ENCODE data around the gene ATXN3.
"Not testable (repeated sequence)": the region's sequence is repeated elsewhere in the genome, so short reads cannot be mapped to it uniquely, and the experiment has no call there.

ATXN3 gene

GRCh38 chr14:92058006-92058917 lies 48.1 kb downstream of the ATXN3 start:
- no peak for FAIRE-seq

DNA sequence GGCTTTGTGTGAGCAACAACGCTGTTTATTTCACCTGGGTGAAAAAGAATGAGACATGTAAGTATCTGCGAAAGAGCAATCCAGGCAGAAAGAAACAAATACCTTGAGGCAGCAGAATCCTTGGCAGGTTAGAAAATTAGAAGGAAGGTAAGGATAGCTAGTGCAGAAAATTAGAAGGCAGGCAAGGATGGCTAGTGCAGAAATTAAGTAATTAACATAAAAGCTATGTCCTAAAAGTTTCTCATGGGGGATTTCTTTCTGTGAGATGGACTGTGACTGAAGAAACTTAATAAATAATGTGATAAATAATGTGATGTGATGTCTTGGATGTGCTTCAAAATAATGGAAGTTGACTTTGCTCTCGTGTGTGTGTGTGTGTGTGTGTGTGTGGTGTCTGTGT lies 56.6 kb downstream of the ATXN3 start:
- FAIRE-seq, result no peak

DNA sequence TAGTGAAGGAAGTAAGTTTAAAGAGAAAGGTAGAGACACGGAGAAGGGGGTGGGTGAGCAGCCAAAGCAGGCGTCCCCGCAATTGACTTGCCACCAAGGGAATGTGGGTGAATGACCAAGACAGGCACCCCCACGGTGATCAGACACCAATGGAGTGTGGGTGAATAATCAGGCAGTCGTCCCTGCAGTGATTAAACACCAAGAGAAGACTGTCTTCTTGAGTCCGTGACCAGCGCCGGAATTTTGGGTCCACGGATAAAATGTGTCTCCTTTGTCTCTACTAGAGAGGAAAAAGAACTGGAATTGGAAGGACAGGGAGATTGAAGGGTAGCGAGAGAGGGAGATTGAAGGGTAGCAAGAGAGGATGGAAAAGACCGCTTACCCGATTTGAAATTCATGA lies 57.2 kb downstream of the ATXN3 start:
- not testable (repeated sequence) for FAIRE-seq

DNA sequence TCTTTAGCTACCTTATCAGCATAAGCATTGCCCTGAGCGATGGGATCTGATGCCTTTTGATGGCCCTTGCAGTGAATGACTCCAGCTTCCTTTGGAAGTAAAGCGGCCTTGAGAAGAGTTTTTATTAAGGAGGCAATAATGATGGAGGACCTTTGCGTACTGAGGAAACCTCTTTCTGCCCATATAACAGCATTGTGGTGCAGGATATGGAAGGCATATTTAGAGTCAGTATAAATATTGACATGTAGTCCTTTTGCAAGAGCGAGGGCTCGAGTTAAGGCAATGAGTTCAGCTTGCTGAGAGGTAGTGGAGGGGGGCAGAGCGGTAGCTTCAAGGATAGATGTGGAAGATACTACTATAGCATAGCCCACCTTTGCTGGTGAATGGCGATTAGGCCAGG lies 60.5 kb downstream of the ATXN3 start:
- FAIRE-seq, result not testable (repeated sequence)

DNA sequence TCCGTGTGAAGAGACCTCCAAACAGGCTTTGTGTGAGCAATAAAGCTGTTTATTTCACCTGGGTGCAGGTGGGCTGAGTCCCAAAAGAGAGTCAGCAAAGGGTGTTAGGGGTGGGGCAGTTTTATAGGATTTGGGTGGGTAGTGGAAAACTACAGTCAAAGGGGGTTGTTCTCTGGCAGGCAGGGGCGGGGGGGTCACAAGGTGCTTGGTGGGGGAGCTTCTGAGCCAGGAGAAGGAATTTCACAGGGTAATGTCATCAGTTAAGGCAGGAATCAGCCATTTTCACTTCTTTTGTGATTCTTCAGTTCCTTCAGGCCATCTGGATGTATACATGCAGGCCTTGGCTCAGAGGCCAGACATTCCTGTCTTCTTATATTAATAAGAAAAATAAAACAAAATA lies 64.6 kb downstream of the ATXN3 start:
- not testable (repeated sequence) for FAIRE-seq

DNA sequence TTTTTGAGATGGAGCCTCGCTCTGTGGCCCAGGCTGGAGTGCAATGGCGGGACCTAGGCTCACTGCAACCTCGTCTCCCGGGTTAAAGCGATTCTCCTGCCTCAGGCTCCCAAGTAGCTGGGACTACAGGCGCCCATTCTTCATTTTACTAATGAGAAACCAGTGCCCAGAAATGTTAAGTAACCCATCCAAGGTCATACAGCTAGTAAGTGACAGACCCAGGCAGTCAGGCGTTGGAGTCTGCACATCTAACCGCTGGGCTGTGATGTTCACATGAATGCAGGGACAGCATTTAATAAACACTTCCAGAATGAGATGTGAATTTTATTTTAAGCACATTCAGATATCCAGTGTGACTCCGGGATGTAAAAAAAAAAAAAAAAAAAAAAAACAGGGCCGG lies 65.2 kb downstream of the ATXN3 start:
- FAIRE-seq, result no peak

GRCh38 chr14:92040431-92041051 lies 65.8 kb downstream of the ATXN3 start:
- FAIRE-seq, result no peak

DNA sequence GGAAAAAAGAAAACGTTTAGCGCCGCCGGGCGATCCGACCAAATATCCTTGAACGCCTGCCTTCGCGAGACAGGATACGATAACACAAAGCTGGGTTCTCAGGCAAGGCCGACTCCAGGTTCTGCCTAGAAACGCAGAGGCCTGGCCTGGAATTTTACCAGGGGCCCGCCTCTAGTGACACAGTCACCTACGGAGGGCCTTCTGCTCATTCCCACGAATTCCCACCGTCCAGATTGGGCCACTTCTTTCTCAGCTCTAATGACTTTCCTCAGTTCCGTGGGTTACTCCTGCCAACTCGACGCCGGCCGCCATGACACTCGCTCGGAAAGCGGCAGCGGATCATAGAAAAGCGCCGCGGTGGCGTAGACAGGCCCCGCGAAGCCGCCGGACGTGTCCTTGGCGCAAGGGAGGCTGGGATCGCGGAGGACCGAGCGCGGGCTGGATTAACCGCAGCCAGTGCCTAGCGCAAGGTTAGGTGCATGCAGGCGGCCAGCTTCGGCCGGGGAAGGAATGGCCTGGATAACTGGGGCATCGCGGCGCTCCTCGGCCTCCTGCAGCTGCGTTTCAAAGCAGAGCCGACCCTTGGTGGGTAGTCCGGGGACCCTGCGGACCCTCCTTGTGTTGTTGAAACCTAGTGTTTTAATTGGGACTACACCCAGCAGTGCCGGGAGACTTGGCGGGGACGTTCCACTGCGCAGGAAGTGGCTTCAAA lies 66.5 kb downstream of the ATXN3 start, which contains the start of gene TRIP11:
Gene TRIP11, minus strand, starts transcription at position 341 of the 712 bp plus-strand sequence. CDS start 374 bp downstream, outside the sequence.
- no peak for FAIRE-seq

GRCh38 chr14:92039063-92039718 lies 67.2 kb downstream of the ATXN3 start:
- FAIRE-seq, result no peak

DNA sequence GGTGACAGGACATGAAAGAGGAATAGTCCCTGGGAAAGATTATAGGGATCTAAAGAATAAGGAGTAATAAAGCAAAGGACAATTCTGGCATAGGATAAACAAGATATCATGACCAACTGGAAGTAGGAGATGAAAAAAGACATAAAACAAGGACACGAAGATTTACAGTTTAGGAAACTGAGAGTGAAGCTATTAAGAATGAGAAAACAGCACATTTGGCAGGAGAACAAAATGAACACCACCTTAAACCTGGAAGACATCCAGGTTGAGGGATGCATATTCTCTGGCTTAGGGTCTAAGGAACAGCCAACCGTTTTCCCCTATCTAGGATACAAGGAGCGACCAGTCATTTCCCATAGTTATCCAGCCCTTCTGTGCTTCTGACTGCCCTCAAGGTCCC lies 68.4 kb downstream of the ATXN3 start:
- FAIRE-seq, result no peak

DNA sequence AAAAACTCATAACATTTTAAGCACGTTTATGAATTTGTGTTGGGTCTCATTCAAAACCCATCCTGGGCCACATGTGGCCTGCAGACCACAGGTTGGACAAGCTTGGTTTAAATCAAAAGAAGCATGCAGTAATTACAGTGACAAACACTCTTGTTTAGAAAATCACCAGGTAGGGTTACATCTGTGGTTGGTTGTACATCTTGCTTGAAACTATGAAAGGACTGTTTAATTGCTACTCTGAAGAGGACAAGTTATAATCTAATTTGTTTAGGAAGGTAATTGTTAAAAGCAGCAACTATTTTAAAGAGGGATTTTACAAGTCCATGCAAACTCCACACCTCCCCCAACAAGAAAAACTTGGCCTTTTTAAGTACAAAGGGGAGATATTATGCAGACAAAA lies 70.5 kb downstream of the ATXN3 start:
- no peak for FAIRE-seq

DNA sequence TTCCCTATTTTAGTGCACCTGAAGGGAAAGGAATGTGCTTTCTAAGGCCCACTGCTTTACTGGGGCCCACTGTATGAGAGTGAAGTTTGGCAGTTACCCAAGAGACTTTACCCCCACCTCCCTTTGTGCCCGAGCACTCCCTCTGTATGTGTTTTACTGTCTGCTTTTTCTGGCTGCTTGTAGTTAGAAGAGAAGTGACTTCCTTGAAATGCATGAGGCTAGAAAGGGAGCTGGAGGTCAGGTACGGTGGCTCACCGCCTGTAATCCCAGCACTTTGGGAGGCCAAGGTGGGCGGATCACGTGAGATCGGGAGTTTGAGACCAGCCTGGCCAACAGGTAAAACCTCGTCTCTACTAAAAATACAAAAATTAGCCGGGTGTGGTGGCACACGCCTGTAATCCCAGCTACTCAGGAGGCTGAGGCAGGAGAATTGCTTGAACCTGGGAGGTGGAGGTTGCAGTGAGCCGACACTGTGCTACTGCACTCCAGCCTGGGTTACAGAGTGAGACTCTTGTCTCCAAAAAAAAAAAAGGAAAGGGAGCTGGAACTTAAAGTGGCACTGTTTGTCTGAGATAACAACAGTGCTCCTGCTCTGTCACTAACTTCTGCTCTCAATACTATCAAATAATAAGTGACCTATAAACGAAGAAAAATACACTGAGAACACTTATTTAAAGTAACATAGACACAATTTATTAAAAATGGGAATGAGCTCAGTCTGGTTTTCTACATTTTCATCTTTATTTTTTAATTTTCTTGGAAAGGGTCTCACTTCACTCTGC lies 72.3 kb downstream of the ATXN3 start:
- FAIRE-seq, result no peak

DNA sequence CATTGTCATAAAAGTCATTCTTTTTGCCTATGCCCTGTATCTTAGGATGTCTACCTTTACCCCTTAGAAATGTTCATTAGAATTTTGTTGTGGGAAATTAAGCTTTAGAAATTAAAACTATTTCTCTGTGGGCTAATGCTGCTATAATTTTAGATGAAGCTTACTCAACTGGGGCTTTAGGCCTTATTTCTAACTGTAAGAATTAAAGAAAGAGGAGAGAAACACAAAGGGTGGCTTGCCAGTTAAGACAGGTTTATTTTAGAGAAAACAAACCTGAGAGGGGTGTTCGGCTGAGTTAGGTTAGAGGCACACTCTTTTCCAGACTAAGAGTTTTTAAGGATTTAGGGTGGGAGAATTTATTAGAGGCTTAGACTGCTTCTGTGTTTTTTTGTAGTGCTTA lies 72.9 kb downstream of the ATXN3 start:
- FAIRE-seq, result no peak

GRCh38 chr14:92026548-92027190 lies 79.7 kb downstream of the ATXN3 start:
- FAIRE-seq, result no peak

DNA sequence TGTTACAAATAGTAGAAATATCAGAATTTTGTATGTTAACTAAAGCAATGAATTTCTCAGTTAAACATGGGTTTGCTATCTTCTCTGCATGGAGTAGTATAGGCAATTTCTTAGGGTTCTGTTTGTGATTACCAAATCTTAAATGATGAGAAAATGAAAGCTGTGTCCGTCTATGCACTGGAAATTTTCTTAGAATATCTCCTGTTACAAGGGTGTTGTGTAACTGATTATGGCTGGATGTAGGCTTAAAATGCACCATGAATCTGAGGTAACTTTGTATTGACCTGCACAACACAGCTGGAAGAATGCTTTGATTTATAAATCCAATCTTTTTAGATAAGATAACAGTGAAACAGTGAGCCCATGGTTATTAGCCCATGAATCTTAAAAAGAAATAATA lies 84.3 kb downstream of the ATXN3 start:
- FAIRE-seq, result no peak

- FAIRE-seq, result no peak
Measured at GRCh38 chr14:92021523-92021922, 84.9 kb downstream of the ATXN3 start.

DNA sequence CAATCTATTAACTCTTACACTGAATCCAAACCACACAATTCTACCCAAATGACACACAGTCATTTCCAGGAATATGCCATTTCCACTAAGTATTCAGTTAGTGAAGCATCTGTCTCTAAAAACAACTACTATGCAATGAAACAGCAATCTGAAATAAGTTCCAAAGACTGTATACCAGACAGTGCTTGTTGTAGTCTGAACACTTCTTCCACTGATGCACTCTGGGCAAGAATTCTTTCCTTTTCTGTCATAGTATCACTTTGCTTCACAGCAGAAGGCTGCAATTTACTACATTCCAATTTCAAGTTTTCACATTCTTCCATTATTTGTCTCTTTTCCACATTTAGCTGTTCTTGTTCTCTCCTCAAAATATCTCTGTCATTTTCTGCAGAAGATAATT lies 92.3 kb downstream of the ATXN3 start:
- FAIRE-seq, result peak; percentile 45

DNA sequence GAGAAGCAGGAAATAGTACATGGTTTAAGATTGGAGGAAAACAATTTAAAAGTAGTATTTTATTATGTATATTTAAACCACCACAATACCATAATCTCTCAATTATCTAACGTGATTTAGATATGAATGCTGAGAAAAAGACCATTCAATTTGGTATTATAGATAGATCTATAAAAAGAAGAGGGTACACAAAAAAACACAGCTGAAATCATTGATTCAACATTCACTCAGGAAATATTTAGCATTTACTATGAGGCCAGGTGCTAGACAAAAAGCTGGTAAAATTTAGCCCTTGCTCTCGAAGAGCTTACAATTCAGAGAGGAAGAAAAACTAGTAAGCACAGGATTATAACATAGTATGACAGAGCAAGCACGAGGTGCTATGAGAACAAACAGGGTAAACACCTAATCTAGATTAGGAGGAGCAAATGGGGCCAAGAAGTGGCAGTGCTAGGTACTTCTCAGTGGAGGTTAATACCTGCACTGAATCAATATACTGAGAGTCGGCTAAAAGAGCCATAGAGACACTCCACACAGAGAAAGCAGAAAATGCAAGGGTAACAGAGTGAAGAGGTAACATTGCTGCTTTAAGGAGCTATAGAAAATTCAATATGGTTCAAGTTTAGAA lies 94.1 kb downstream of the ATXN3 start:
- FAIRE-seq, result no peak

DNA sequence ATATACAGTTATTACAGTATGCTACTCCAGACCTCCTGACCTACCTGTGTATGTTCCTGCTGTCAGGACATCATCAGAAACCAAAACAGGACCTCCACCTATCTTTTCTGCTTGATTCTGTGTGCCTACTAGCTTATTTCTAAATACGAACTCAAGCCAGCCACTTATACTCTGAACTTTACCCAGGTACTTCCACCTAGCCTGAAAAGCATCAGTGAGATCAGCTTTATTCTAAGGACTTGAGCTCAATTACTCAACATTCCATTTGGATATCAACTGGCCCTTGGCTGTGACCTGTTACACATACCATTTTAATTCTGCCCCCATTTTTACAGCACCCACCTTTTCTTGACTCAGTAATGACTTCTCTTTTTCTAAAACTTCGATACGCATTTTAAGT lies 95.7 kb downstream of the ATXN3 start:
- no peak for FAIRE-seq

DNA sequence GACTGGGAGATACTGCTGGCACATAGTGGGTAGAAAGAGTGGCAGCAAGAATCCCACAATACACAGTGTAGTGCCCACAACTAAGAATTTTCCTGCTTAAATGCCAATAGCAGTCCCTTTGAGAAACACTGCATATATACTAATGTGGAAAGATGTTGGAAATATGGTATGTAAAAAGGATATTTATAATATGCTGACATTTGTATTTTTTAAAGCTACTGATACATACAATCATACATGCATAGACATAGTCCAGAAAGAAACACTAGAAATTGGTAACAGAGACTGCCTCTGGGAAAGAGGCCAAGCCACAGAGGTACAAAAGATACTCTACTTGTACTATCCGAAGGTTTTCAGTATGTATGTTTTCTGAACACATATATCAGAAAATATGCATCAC lies 96.8 kb downstream of the ATXN3 start:
- FAIRE-seq, result no peak

All from islet of Langerhans (tissue), 1 donor.